Mesenchymal stem cell (in vitro differentiated cells and primary cell): ENCODE data around the gene TIPIN.

Experiments
- DNase-seq: peaks from one replicate; pipeline ENCODE4 v3.0.0-alpha.2; 2013
- H2AFZ ChIP-seq: one replicate; pipeline ENCODE4 v1.6.1; 2013; ENCODE audit warnings: low read depth, mild to moderate bottlenecking, control low read depth, inconsistent platforms, low read length, moderate library complexity
- H2AK5ac ChIP-seq: 2 replicates; pipeline ENCODE4 v1.6.1; 2013; ENCODE audit warnings: low read length, moderate library complexity, mild to moderate bottlenecking, inconsistent platforms; ENCODE audit not compliant: severe bottlenecking
- H2BK120ac ChIP-seq: one replicate; pipeline ENCODE4 v1.6.1; 2013; ENCODE audit warnings: low read depth, mild to moderate bottlenecking, inconsistent platforms, low read length, moderate library complexity
- H2BK12ac ChIP-seq, 2 experiments: one replicate each; pipeline ENCODE4 v1.6.1; 2013; ENCODE audit warnings: inconsistent platforms in 2 of 2, low read length in 2 of 2, mild to moderate bottlenecking in 2 of 2, moderate library complexity in 2 of 2, control low read depth in 1 of 2
- H2BK15ac ChIP-seq: one replicate; pipeline ENCODE4 v1.6.1; 2013; ENCODE audit warnings: mild to moderate bottlenecking, low read depth, inconsistent platforms; ENCODE audit not compliant: poor library complexity, severe bottlenecking
- H2BK5ac ChIP-seq: 2 replicates; pipeline ENCODE4 v1.6.1; 2013; ENCODE audit warnings: low read depth, mild to moderate bottlenecking, low read length, control low read depth, inconsistent platforms; ENCODE audit not compliant: poor library complexity, severe bottlenecking
- H3K14ac ChIP-seq, 2 experiments: one replicate each; pipeline ENCODE4 v1.6.1; 2013; ENCODE audit warnings: inconsistent platforms in 2 of 2, low read length in 2 of 2, control low read depth in 1 of 2, mild to moderate bottlenecking in 1 of 2, moderate library complexity in 1 of 2
- H3K18ac ChIP-seq, 2 experiments: one replicate each; pipeline ENCODE4 v1.6.1; 2013; ENCODE audit warnings: inconsistent platforms in 2 of 2, low read length in 2 of 2, control low read depth in 1 of 2, low read depth in 1 of 2, mild to moderate bottlenecking in 1 of 2
- H3K23ac ChIP-seq, 2 experiments: one replicate each; pipeline ENCODE4 v1.6.1; 2013; ENCODE audit warnings: inconsistent platforms in 2 of 2, low read length in 2 of 2, mild to moderate bottlenecking in 2 of 2, moderate library complexity in 2 of 2, control low read depth in 1 of 2
- H3K27ac ChIP-seq: 2 replicates; pipeline ENCODE4 v1.5.1; 2013; ENCODE audit warnings: mild to moderate bottlenecking, moderate library complexity, low read length, control low read depth, inconsistent platforms; ENCODE audit not compliant: poor library complexity, severe bottlenecking
- H3K27me3 ChIP-seq, 2 experiments: 2 replicates each; pipeline versions ENCODE4 v1.6.1 to v1.7.0; 2013; ENCODE audit warnings: low read length in 2 of 2, mild to moderate bottlenecking in 2 of 2, moderate library complexity in 2 of 2, control low read depth in 1 of 2, inconsistent platforms in 1 of 2; ENCODE audit not compliant: control insufficient read depth in 1 of 2, insufficient read depth in 1 of 2
- H3K36me3 ChIP-seq, 2 experiments: 2 replicates each; pipeline versions ENCODE4 v1.6.1 to v1.7.0; 2013; ENCODE audit warnings: low read length in 2 of 2, control low read depth in 1 of 2, inconsistent platforms in 1 of 2, low read depth in 1 of 2, mild to moderate bottlenecking in 1 of 2; ENCODE audit not compliant: insufficient read depth in 2 of 2, control insufficient read depth in 1 of 2
- H3K4ac ChIP-seq, 2 experiments: one replicate each; pipeline ENCODE4 v1.6.1; 2013; ENCODE audit warnings: inconsistent platforms in 2 of 2, low read length in 2 of 2, mild to moderate bottlenecking in 2 of 2, moderate library complexity in 2 of 2, control low read depth in 1 of 2, low read depth in 1 of 2
- H3K4me1 ChIP-seq: 2 replicates; pipeline ENCODE4 v1.6.1; 2013; ENCODE audit warnings: low read depth, low read length, control low read depth; ENCODE audit not compliant: control insufficient read depth, insufficient read depth
- H3K4me2 ChIP-seq: 2 replicates; pipeline ENCODE4 v1.6.1; 2013; ENCODE audit warnings: low read length, mild to moderate bottlenecking, inconsistent platforms; ENCODE audit not compliant: poor library complexity, severe bottlenecking
- H3K4me3 ChIP-seq, 2 experiments: 2 replicates each; pipeline versions ENCODE4 v1.5.1 to v1.7.0; 2013; ENCODE audit warnings: low read length in 2 of 2, mild to moderate bottlenecking in 2 of 2, control low read depth in 1 of 2, low read depth in 1 of 2; ENCODE audit not compliant: insufficient read depth in 1 of 2
- H3K79me1 ChIP-seq: replicated peaks from 2 replicates; pipeline ENCODE4 v1.6.1; 2013; ENCODE audit warnings: mild to moderate bottlenecking, control low read depth, low read length, inconsistent platforms; ENCODE audit not compliant: poor library complexity, severe bottlenecking
- H3K9ac ChIP-seq: 2 replicates; pipeline ENCODE4 v1.7.0; 2013; ENCODE audit warnings: mild to moderate bottlenecking, low read length, moderate library complexity
- H3K9me3 ChIP-seq: 2 replicates; pipeline ENCODE4 v1.7.0; 2013; ENCODE audit warnings: mild to moderate bottlenecking, low read length; ENCODE audit not compliant: control insufficient read depth
- H4K8ac ChIP-seq: one replicate; pipeline ENCODE4 v1.6.1; 2013; ENCODE audit warnings: inconsistent platforms, mild to moderate bottlenecking, low read length, moderate library complexity
- H4K91ac ChIP-seq: one replicate; pipeline ENCODE4 v1.6.1; 2013; ENCODE audit warnings: mild to moderate bottlenecking, low read length, inconsistent platforms
- WGBS: methylation state at CpG from one replicate; pipeline ENCODE4 v1.1.7; 2013; ENCODE audit warnings: mixed read lengths; 5-methylcytosine and 5-hydroxymethylcytosine counted together

Gene TIPIN

GRCh38 chr15:66400351-66400774 is 43.9 kb upstream of the TIPIN start:
- WGBS, result 71% methylated on average over 3 of the region's 3 CpGs

GRCh38 chr15:66399276-66399675 is 42.8 kb upstream of the TIPIN start:
- H3K18ac ChIP-seq, result no peak overlapping the region
- peaks cover 8% of the 10 kb centered on the region for H3K79me1 ChIP-seq
- H2BK5ac ChIP-seq, result no peak overlapping the region
- no peak overlapping the region for H3K9ac ChIP-seq
- H3K14ac ChIP-seq, result no peak overlapping the region
- no peaks in the 10 kb centered on the region for H3K9me3 ChIP-seq
- H3K4me3 ChIP-seq, result no peak overlapping the region
- H3K4me1 ChIP-seq, result peaks cover 11% of the 10 kb centered on the region
- no peak overlapping the region for H2AFZ ChIP-seq
- H2BK15ac ChIP-seq, result no peak overlapping the region
- DNase-seq, result no peak
- no peak overlapping the region for H3K23ac ChIP-seq
- no peak overlapping the region for H3K4me2 ChIP-seq
- no peak overlapping the region for H4K91ac ChIP-seq
- H3K27me3 ChIP-seq, result no peaks in the 10 kb centered on the region
- H4K8ac ChIP-seq, result no peak overlapping the region
- H2BK12ac ChIP-seq, result no peak overlapping the region
- peaks cover 8 to 15% of the 10 kb centered on the region in 2 experiments for H3K36me3 ChIP-seq
- no peak overlapping the region for H2BK120ac ChIP-seq
- H3K27ac ChIP-seq, result no peak overlapping the region
- 96% methylated on average over 8 of the region's 8 CpGs for WGBS
- H3K4ac ChIP-seq, result no peak overlapping the region
- no peak overlapping the region for H2AK5ac ChIP-seq

More at GRCh38 chr15:66400351-66400774, 43.9 kb upstream of the TIPIN start:
- H3K79me1 ChIP-seq, result peaks cover 10% of the 10 kb centered on the region
- peak overlapping the region in 1 of 2 experiments; percentile 32 for H3K4me3 ChIP-seq
- peak overlapping the region; percentile 29 for H2AK5ac ChIP-seq
- no peak overlapping the region for H3K23ac ChIP-seq
- peak; percentile 40 for DNase-seq
- no peak overlapping the region for H2BK15ac ChIP-seq
- H3K4me2 ChIP-seq, result peak overlapping the region; percentile 7
- H3K27me3 ChIP-seq, result no peaks in the 10 kb centered on the region
- H3K4me1 ChIP-seq, result peaks cover 15% of the 10 kb centered on the region
- no peak overlapping the region for H2BK120ac ChIP-seq
- no peaks in the 10 kb centered on the region for H3K9me3 ChIP-seq
- H4K8ac ChIP-seq, result no peak overlapping the region
- no peak overlapping the region for H2BK12ac ChIP-seq
- no peak overlapping the region for H2BK5ac ChIP-seq
- H3K4ac ChIP-seq, result no peak overlapping the region
- no peak overlapping the region for H4K91ac ChIP-seq
- H3K27ac ChIP-seq, result peak overlapping the region; percentile 36
- H3K36me3 ChIP-seq, result peaks cover 8% of the 10 kb centered on the region in 2 experiments
- H2AFZ ChIP-seq, result no peak overlapping the region
- peak overlapping the region; percentile 12 for H3K9ac ChIP-seq
- no peak overlapping the region for H3K14ac ChIP-seq
- H3K18ac ChIP-seq, result peak overlapping the region in 1 of 2 experiments; percentile 78

GRCh38 chr15:66394915-66395314 is 38.4 kb upstream of the TIPIN start:
- WGBS, result no CpG with 5 or more reads among the region's 1 CpG
- no peak overlapping the region for H3K4me2 ChIP-seq

DNA sequence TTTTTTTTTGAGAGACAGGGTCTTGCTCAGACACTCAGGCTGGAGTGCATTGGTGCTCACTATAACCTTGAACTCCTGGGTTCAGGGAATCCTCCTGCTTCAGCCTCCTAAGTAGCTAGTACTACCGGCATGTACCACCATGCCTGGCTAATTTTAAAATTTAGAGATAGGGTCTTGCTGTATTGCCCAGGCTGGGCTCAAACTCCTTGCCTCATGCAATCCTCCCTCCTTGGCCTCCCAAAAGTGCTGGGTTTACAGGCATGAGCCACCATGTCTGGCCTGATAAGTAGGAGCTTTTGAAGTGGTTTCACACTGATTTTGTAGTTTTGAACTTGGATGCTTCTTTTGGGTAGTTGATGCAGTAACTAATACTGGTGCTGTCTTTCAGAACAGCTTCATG is 38.0 kb upstream of the TIPIN start:
- 100% methylated on average over 1 of the region's 1 CpG for WGBS
- H4K91ac ChIP-seq, result no peak overlapping the region

More at GRCh38 chr15:66394915-66395314, 38.4 kb upstream of the TIPIN start:
- Histone ChIP-seq H3K9ac (no peak overlapping the region), H3K36me3 (peaks cover 8 to 21% of the 10 kb centered on the region in 2 experiments), H2BK12ac (no peak overlapping the region), H3K23ac (no peak overlapping the region), H4K91ac (no peak overlapping the region), H3K4me3 (no peak overlapping the region), H2BK15ac (no peak overlapping the region), H3K79me1 (peaks cover 4% of the 10 kb centered on the region), H3K4me1 (peaks cover 3% of the 10 kb centered on the region), H2BK120ac (no peak overlapping the region), H3K14ac (no peak overlapping the region), H3K18ac (no peak overlapping the region), H3K27ac (no peak overlapping the region), H2AFZ (no peak overlapping the region), H3K27me3 (no peaks in the 10 kb centered on the region), H3K4ac (no peak overlapping the region), H3K9me3 (no peaks in the 10 kb centered on the region), H2AK5ac (no peak overlapping the region), H4K8ac (no peak overlapping the region), H2BK5ac (no peak overlapping the region)
- no peak for DNase-seq

More for the DNA sequence above, 38.0 kb upstream of the TIPIN start:
- Histone ChIP-seq H2BK5ac (no peak overlapping the region), H3K4me3 (no peak overlapping the region), H3K27me3 (no peaks in the 10 kb centered on the region), H3K14ac (no peak overlapping the region), H2AFZ (no peak overlapping the region), H3K23ac (no peak overlapping the region), H3K79me1 (peaks cover 7% of the 10 kb centered on the region), H3K4me2 (no peak overlapping the region), H2BK120ac (no peak overlapping the region), H2BK15ac (no peak overlapping the region), H3K36me3 (peaks cover 8 to 24% of the 10 kb centered on the region in 2 experiments), H3K9me3 (no peaks in the 10 kb centered on the region), H3K4ac (no peak overlapping the region), H3K27ac (no peak overlapping the region), H4K8ac (no peak overlapping the region), H2BK12ac (no peak overlapping the region), H3K18ac (no peak overlapping the region), H3K9ac (no peak overlapping the region), H2AK5ac (no peak overlapping the region), H3K4me1 (peaks cover 3% of the 10 kb centered on the region)
- no peak for DNase-seq
